ENCODE measurements around the gene EXOC2. TPM values are rescaled to one million over a fixed set of nuclear protein-coding genes. Genes with fewer than 3 reads are reported as not detected.
"Not testable (repeated sequence)": the region's sequence is repeated elsewhere in the genome, so short reads cannot be mapped to it uniquely, and the experiment has no call there.

The EXOC2 gene
- total RNA-seq, 1 donor from 2014 or later: 35.3 TPM

GRCh38 chr6:613981-614380 is 79.0 kb downstream of the EXOC2 start:
- no peak for DNase-seq (ENCODE audit: low read depth)
- no peak for TF ChIP-seq CTCF (IDR thresholded peaks at IDR 0.05; ENCODE audit: insufficient read depth, low read length, poor library complexity, severe bottlenecking)
- no peaks in the 10 kb centered on the region for H3K27me3 ChIP-seq (ENCODE audit: control insufficient read depth, insufficient read depth, low read length)
- no peak overlapping the region for H3K4me3 ChIP-seq (ENCODE audit: low read depth, low read length)
- no peaks in the 10 kb centered on the region for H3K36me3 ChIP-seq (ENCODE audit: control insufficient read depth, insufficient read depth, low read length)

- DNase-seq (ENCODE audit: low read depth): no peak
- TF ChIP-seq CTCF (IDR thresholded peaks at IDR 0.05; ENCODE audit: insufficient read depth, low read length, poor library complexity, severe bottlenecking): no peak
- Histone ChIP-seq H3K27me3 (ENCODE audit: control insufficient read depth, insufficient read depth, low read length) (no peaks in the 10 kb centered on the region), H3K36me3 (ENCODE audit: control insufficient read depth, insufficient read depth, low read length) (no peaks in the 10 kb centered on the region), H3K4me3 (ENCODE audit: low read depth, low read length) (no peak overlapping the region)
These were observed 81.0 kb downstream of the EXOC2 start for GRCh38 chr6:611928-612327.

- Histone ChIP-seq H3K36me3 (ENCODE audit: control insufficient read depth, insufficient read depth, low read length) (no peaks in the 10 kb centered on the region), H3K27me3 (ENCODE audit: control insufficient read depth, insufficient read depth, low read length) (no peaks in the 10 kb centered on the region), H3K4me3 (ENCODE audit: low read depth, low read length) (no peak overlapping the region)
- TF ChIP-seq CTCF (IDR thresholded peaks at IDR 0.05; ENCODE audit: insufficient read depth, low read length, poor library complexity, severe bottlenecking): no peak
- no peak for DNase-seq (ENCODE audit: low read depth)
These were observed 82.1 kb downstream of the EXOC2 start for GRCh38 chr6:610882-611281.

- Histone ChIP-seq H3K27me3 (ENCODE audit: control insufficient read depth, insufficient read depth, low read length) (no peaks in the 10 kb centered on the region), H3K4me3 (ENCODE audit: low read depth, low read length) (no peak overlapping the region), H3K36me3 (ENCODE audit: control insufficient read depth, insufficient read depth, low read length) (no peaks in the 10 kb centered on the region)
- DNase-seq (ENCODE audit: low read depth): no peak
- no peak for TF ChIP-seq CTCF (IDR thresholded peaks at IDR 0.05; ENCODE audit: insufficient read depth, low read length, poor library complexity, severe bottlenecking)
These were observed 83.0 kb downstream of the EXOC2 start for GRCh38 chr6:609905-610304.

- H3K4me3 ChIP-seq (ENCODE audit: low read depth, low read length): no peak overlapping the region
- TF ChIP-seq CTCF (IDR thresholded peaks at IDR 0.05; ENCODE audit: insufficient read depth, low read length, poor library complexity, severe bottlenecking): no peak
- no peak for DNase-seq (ENCODE audit: low read depth)
- no peaks in the 10 kb centered on the region for H3K27me3 ChIP-seq (ENCODE audit: control insufficient read depth, insufficient read depth, low read length)
- no peaks in the 10 kb centered on the region for H3K36me3 ChIP-seq (ENCODE audit: control insufficient read depth, insufficient read depth, low read length)
These were observed 86.0 kb downstream of the EXOC2 start for GRCh38 chr6:606829-607379.

GRCh38 chr6:605895-606294 is 87.0 kb downstream of the EXOC2 start:
- H3K4me3 ChIP-seq (ENCODE audit: low read depth, low read length); H3K36me3 ChIP-seq (ENCODE audit: control insufficient read depth, insufficient read depth, low read length); H3K27me3 ChIP-seq (ENCODE audit: control insufficient read depth, insufficient read depth, low read length); DNase-seq (ENCODE audit: low read depth): not testable (repeated sequence)

Data from kidney epithelial cell (primary cell).